ENCODE results near the gene GNA14. TPM values are rescaled to one million over a fixed set of nuclear protein-coding genes. Genes with fewer than 3 reads are reported as not detected.

Gene GNA14
- total RNA-seq, 3 donors from 2014 or later (not counting 1 experiment from before 2014, with no cell fraction given): 1.8 TPM; not detected in 2

GRCh38 chr9:77659926-77660325 lies 11.8 kb upstream of the GNA14 start:
- intact Hi-C loops (cut with micrococcal nuclease): no loop called here
- 74% methylated on average over 4 of the region's 5 CpGs for WGBS (ENCODE audit: insufficient coverage)
- H3K4me3 Mint-ChIP-seq: no peak overlapping the region
- H3K27ac ChIP-seq (ENCODE audit: low read length): no peak overlapping the region
- H3K27ac Mint-ChIP-seq: no peak overlapping the region
- H3K36me3 ChIP-seq (ENCODE audit: control insufficient read depth, insufficient read depth, low read length): no peaks in the 10 kb centered on the region
- H3K4me1 ChIP-seq (ENCODE audit: control insufficient read depth, insufficient read depth, low read length): no peaks in the 10 kb centered on the region
- H3K27me3 ChIP-seq (ENCODE audit: control insufficient read depth, insufficient read depth, low read length): no peaks in the 10 kb centered on the region
- DNase-seq (no peak), ATAC-seq (no peak)
- no peak for TF ChIP-seq CTCF (IDR thresholded peaks at IDR 0.05)
- H3K9me3 ChIP-seq (ENCODE audit: control insufficient read depth, insufficient read depth, low read length): no peaks in the 10 kb centered on the region
- H3K36me3 Mint-ChIP-seq: no peaks in the 10 kb centered on the region
- peaks cover 3 to 14% of the 10 kb centered on the region in 2 donors for H3K27me3 Mint-ChIP-seq (ENCODE audit: low read depth in 2 of 2)
- no peaks in the 10 kb centered on the region for H3K4me1 Mint-ChIP-seq
- no peak overlapping the region for H3K4me3 ChIP-seq (ENCODE audit: low read length)
- H3K9me3 Mint-ChIP-seq: no peaks in the 10 kb centered on the region

- Mint-ChIP-seq H3K4me3 (no peak overlapping the region), H3K27ac (no peak overlapping the region), H3K4me1 (peaks cover 7 to 13% of the 10 kb centered on the region in 2 donors), H3K36me3 (no peaks in the 10 kb centered on the region), H3K27me3 (ENCODE audit: low read depth in 2 of 2) (peaks cover 30 to 46% of the 10 kb centered on the region in 2 donors), H3K9me3 (no peaks in the 10 kb centered on the region)
- H3K4me1 ChIP-seq (ENCODE audit: control insufficient read depth, insufficient read depth, low read length): peaks cover 12% of the 10 kb centered on the region
- no peak overlapping the region for H3K4me3 ChIP-seq (ENCODE audit: low read length)
- H3K9me3 ChIP-seq (ENCODE audit: control insufficient read depth, insufficient read depth, low read length): no peaks in the 10 kb centered on the region
- no peaks in the 10 kb centered on the region for H3K36me3 ChIP-seq (ENCODE audit: control insufficient read depth, insufficient read depth, low read length)
- no peak for ATAC-seq
- H3K27me3 ChIP-seq (ENCODE audit: control insufficient read depth, insufficient read depth, low read length): peaks cover 26% of the 10 kb centered on the region
- 87% methylated on average over 3 of the region's 3 CpGs for WGBS (ENCODE audit: insufficient coverage)
- DNase-seq: no peak
- intact Hi-C loops (cut with micrococcal nuclease): no loop called here
- TF ChIP-seq CTCF (IDR thresholded peaks at IDR 0.05): no peak
- H3K27ac ChIP-seq (ENCODE audit: low read length): no peak overlapping the region
Measured at GRCh38 chr9:77651203-77651602, 3.1 kb upstream of the GNA14 start.

GRCh38 chr9:77649109-77649812 lies 1.1 kb upstream of the GNA14 start:
- Mint-ChIP-seq H3K27ac (no peak overlapping the region), H3K9me3 (no peaks in the 10 kb centered on the region), H3K36me3 (no peaks in the 10 kb centered on the region), H3K27me3 (ENCODE audit: low read depth in 2 of 2) (peaks cover 42 to 49% of the 10 kb centered on the region in 2 donors), H3K4me1 (peaks cover 7 to 13% of the 10 kb centered on the region in 2 donors), H3K4me3 (no peak overlapping the region)
- TF ChIP-seq CTCF (IDR thresholded peaks at IDR 0.05): no peak
- peaks cover 28% of the 10 kb centered on the region for H3K27me3 ChIP-seq (ENCODE audit: control insufficient read depth, insufficient read depth, low read length)
- peaks cover 12% of the 10 kb centered on the region for H3K4me1 ChIP-seq (ENCODE audit: control insufficient read depth, insufficient read depth, low read length)
- no peak overlapping the region for H3K4me3 ChIP-seq (ENCODE audit: low read length)
- no peaks in the 10 kb centered on the region for H3K36me3 ChIP-seq (ENCODE audit: control insufficient read depth, insufficient read depth, low read length)
- H3K27ac ChIP-seq (ENCODE audit: low read length): no peak overlapping the region
- intact Hi-C loops (cut with micrococcal nuclease): no loop called here
- ATAC-seq (peak in 1 of 3 donors; percentile 78), DNase-seq (no peak)
- no peaks in the 10 kb centered on the region for H3K9me3 ChIP-seq (ENCODE audit: control insufficient read depth, insufficient read depth, low read length)
- WGBS (ENCODE audit: insufficient coverage): 74% methylated on average over 8 of the region's 10 CpGs
